ENCODE results near the gene DEPDC7.

Gene DEPDC7

DNA sequence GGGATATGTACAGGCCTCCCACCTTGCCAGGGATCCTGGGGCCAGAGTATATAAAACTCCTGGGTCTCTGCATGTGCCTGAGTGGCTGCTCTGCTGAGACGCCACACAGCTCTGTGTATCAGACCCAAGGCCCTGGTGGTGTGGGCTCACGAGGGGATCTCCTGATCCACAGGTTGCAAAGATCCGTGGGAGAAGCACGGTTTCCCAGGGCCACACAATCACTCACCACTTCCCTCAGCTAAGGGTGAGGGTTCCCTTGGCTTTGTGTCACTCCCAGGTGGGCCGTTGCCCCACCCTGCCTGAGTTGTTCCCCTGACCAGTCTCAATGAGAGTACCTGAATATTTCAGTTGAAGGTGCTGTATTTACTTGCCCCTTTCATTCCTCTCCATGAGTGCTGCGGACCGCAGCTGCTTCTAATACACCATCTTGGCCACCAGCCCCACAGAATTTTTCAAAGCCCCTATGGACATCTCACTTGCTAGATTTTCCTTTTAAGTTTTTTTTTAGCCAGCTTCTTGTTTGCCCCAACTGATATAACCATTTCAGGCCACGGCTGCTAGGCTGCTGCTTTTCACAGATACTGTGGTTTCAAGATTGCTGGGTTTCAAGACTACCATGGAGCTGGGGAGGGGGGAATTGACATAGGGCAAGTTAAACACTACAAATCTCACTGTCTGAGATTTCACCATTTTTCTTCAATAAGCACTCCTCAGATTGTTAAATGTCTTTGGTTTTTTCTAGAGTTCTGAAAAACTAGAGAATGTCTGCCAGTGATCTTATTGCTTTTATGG is 13.7 kb upstream of the DEPDC7 start:
- no peak overlapping the region for H3K4me3 ChIP-seq (IDR thresholded peaks at IDR 0.05; ENCODE audit: insufficient read depth, low read depth, low read length)
- H3K27ac ChIP-seq: no peak overlapping the region
- no peaks in the 10 kb centered on the region for H4K20me1 ChIP-seq (ENCODE audit: insufficient read depth)
- H3K79me2 ChIP-seq (ENCODE audit: insufficient read depth, low read depth): no peaks in the 10 kb centered on the region
- no peaks in the 10 kb centered on the region for H3K36me3 ChIP-seq (ENCODE audit: insufficient read depth)
- H3K4me1 ChIP-seq (ENCODE audit: low read depth, poor library complexity, severe bottlenecking): peaks cover 9% of the 10 kb centered on the region
- TF ChIP-seq, protein P1, sequence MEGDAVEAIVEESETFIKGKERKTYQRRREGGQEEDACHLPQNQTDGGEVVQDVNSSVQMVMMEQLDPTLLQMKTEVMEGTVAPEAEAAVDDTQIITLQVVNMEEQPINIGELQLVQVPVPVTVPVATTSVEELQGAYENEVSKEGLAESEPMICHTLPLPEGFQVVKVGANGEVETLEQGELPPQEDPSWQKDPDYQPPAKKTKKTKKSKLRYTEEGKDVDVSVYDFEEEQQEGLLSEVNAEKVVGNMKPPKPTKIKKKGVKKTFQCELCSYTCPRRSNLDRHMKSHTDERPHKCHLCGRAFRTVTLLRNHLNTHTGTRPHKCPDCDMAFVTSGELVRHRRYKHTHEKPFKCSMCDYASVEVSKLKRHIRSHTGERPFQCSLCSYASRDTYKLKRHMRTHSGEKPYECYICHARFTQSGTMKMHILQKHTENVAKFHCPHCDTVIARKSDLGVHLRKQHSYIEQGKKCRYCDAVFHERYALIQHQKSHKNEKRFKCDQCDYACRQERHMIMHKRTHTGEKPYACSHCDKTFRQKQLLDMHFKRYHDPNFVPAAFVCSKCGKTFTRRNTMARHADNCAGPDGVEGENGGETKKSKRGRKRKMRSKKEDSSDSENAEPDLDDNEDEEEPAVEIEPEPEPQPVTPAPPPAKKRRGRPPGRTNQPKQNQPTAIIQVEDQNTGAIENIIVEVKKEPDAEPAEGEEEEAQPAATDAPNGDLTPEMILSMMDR (conservative IDR thresholded peaks at IDR 0.05; ENCODE audit: low read depth, low read length): no peak
- no peaks in the 10 kb centered on the region for H3K27me3 ChIP-seq (ENCODE audit: insufficient read depth, low read depth)
- no peak overlapping the region for H3K9ac ChIP-seq
- no peak overlapping the region for H2AFZ ChIP-seq (ENCODE audit: low read depth)
- H3K4me2 ChIP-seq: peak overlapping the region; percentile 3; the same call in 1 of the 2 replicates

DNA sequence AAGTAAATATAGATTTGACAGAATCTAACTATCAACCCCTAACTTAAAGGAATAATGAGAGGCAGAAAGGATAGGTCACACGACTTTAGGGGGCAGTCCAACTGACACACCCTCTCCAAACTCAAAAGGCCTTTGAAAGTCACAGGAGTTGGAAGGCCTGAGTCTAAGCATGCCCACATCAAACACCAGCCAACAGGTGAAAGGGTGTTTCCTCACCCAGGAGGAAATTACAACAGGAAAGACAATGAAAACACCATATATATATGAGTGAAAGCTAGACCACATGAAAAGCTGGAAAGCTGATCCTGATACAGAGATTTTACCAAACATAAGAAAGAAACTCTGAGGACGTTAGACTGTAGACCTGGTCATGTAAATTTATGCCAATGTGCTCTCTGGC is 10.5 kb upstream of the DEPDC7 start:
- Histone ChIP-seq H4K20me1 (ENCODE audit: insufficient read depth) (no peaks in the 10 kb centered on the region), H3K4me2 (no peak overlapping the region), H3K36me3 (ENCODE audit: insufficient read depth) (no peaks in the 10 kb centered on the region), H3K79me2 (ENCODE audit: insufficient read depth, low read depth) (no peaks in the 10 kb centered on the region), H3K4me1 (ENCODE audit: low read depth, poor library complexity, severe bottlenecking) (peaks cover 9% of the 10 kb centered on the region), H3K4me3 (IDR thresholded peaks at IDR 0.05; ENCODE audit: insufficient read depth, low read depth, low read length) (no peak overlapping the region), H3K27me3 (ENCODE audit: insufficient read depth, low read depth) (no peaks in the 10 kb centered on the region), H3K9ac (no peak overlapping the region), H3K27ac (no peak overlapping the region), H2AFZ (ENCODE audit: low read depth) (no peak overlapping the region)
- TF ChIP-seq, protein P1 (conservative IDR thresholded peaks at IDR 0.05; ENCODE audit: low read depth, low read length): no peak

DNA sequence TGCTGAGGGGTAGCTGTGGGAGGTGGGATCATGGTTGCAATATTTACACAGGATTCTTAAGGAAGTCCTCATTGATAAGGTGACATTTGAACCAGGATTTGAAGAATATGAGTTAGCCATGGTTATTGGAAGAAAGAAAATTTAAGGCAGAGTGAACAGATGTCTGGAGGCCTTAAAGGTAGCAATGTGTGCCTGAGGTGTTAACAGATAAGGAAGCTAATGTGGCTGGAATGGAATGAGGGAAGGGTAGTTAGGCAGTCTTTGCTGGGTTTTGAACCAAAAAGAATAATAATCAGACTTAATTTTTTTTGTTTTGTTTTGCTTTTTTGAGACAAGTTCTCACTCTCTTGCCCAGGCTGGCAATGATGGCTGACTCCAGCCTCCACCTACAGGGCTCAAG is 9.7 kb upstream of the DEPDC7 start:
- Histone ChIP-seq H3K27me3 (ENCODE audit: insufficient read depth, low read depth) (no peaks in the 10 kb centered on the region), H3K27ac (no peak overlapping the region), H3K4me2 (no peak overlapping the region), H2AFZ (ENCODE audit: low read depth) (no peak overlapping the region), H3K4me3 (IDR thresholded peaks at IDR 0.05; ENCODE audit: insufficient read depth, low read depth, low read length) (no peak overlapping the region), H3K79me2 (ENCODE audit: insufficient read depth, low read depth) (no peaks in the 10 kb centered on the region), H3K36me3 (ENCODE audit: insufficient read depth) (no peaks in the 10 kb centered on the region), H3K4me1 (ENCODE audit: low read depth, poor library complexity, severe bottlenecking) (peaks cover 13% of the 10 kb centered on the region), H4K20me1 (ENCODE audit: insufficient read depth) (no peaks in the 10 kb centered on the region), H3K9ac (no peak overlapping the region)
- TF ChIP-seq, protein P1 (conservative IDR thresholded peaks at IDR 0.05; ENCODE audit: low read depth, low read length): no peak

DNA sequence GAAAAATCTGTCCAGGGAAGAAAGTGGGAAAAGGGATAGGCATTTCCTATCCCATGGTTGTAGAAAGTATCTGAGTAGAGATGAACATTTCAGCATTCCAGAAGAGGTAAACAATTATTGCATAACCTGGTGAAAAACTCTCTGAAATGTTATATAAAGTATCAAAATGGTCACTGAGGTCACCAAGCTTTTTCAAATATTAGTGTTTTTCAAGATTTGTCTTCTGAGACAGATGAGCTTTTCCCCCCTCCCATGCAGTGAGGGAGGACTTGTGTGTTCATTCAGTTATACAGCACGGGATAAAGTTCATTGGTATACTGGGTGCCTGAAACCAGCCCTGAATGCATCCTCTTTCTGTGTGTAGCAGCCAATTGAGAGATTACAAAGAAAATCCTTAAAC is 1.9 kb upstream of the DEPDC7 start:
- Histone ChIP-seq H3K79me2 (ENCODE audit: insufficient read depth, low read depth) (no peaks in the 10 kb centered on the region), H3K9ac (no peak overlapping the region), H3K36me3 (ENCODE audit: insufficient read depth) (no peaks in the 10 kb centered on the region), H3K4me2 (no peak overlapping the region), H3K27ac (no peak overlapping the region), H2AFZ (ENCODE audit: low read depth) (no peak overlapping the region), H3K27me3 (ENCODE audit: insufficient read depth, low read depth) (no peaks in the 10 kb centered on the region), H3K4me1 (ENCODE audit: low read depth, poor library complexity, severe bottlenecking) (peaks cover 17% of the 10 kb centered on the region), H3K4me3 (IDR thresholded peaks at IDR 0.05; ENCODE audit: insufficient read depth, low read depth, low read length) (no peak overlapping the region), H4K20me1 (ENCODE audit: insufficient read depth) (no peaks in the 10 kb centered on the region)
- TF ChIP-seq, protein P1 (conservative IDR thresholded peaks at IDR 0.05; ENCODE audit: low read depth, low read length): no peak
